CD4-positive, alpha-beta memory T cell (primary cell): ENCODE data around the gene ANKS3. TPM values are rescaled to one million over a fixed set of nuclear protein-coding genes. Genes with fewer than 3 reads are reported as not detected.

Experiments used
- CTCF ChIA-PET: fragments of 350-600 bp; sonication (Branson Sonifier 250); formaldehyde crosslinking; loops from one replicate; lab custom pipeline; 2021; ENCODE audit warnings: inconsistent platforms; ENCODE audit not compliant: partially characterized antibody; lab: Charles Lee
- POLR2A ChIA-PET: fragments of 350-600 bp; sonication (Branson Sonifier 250); formaldehyde crosslinking; loops from one replicate; lab custom pipeline; 2021; ENCODE audit not compliant: partially characterized antibody; lab: Charles Lee
- DNase-seq, 5 donors: peaks; one replicate each; pipeline versions ENCODE4 v3.0.0 to v3.0.0-alpha.2; 2020 to 2022; ENCODE audit warnings: mixed read lengths in 1 of 5
- H3K27ac ChIP-seq: one replicate; pipeline ENCODE4 v1.7.0; 2013; ENCODE audit warnings: low read depth, low read length
- H3K27me3 ChIP-seq: 2 replicates; pipeline ENCODE4 v1.7.0; 2013; ENCODE audit warnings: mild to moderate bottlenecking, low read length, moderate library complexity; ENCODE audit not compliant: insufficient read depth
- H3K36me3 ChIP-seq: 2 replicates; pipeline ENCODE4 v1.7.0; 2013; ENCODE audit warnings: mild to moderate bottlenecking, low read length, moderate library complexity; ENCODE audit not compliant: insufficient read depth
- H3K4me1 ChIP-seq: 2 replicates; pipeline ENCODE4 v1.7.0; 2013; ENCODE audit warnings: mild to moderate bottlenecking, low read length, moderate library complexity; ENCODE audit not compliant: insufficient read depth
- H3K4me3 ChIP-seq, 2 donors: one replicate each; pipeline ENCODE4 v1.7.0; 2013; ENCODE audit warnings: low read length in 2 of 2, mild to moderate bottlenecking in 1 of 2
- H3K9me3 ChIP-seq, 2 donors: one replicate each; pipeline ENCODE4 v1.7.0; 2013; ENCODE audit warnings: low read length in 2 of 2, control low read depth in 1 of 2; ENCODE audit not compliant: control insufficient read depth in 1 of 2
- H3K27ac Mint-ChIP-seq, 7 donors: one replicate each; pipeline ENCODE4 v1.8.0; 2020 to 2021; ENCODE audit warnings: mixed read lengths in 7 of 7, mild to moderate bottlenecking in 6 of 7, inconsistent platforms in 3 of 7, moderate library complexity in 3 of 7
- H3K27me3 Mint-ChIP-seq, 2 donors: one replicate each; pipeline ENCODE4 v1.8.0; 2020 to 2021; ENCODE audit warnings: mixed read lengths in 2 of 2
- H3K36me3 Mint-ChIP-seq, 2 donors: one replicate each; pipeline ENCODE4 v1.8.0; 2020 to 2021; ENCODE audit warnings: mixed read lengths in 2 of 2, inconsistent platforms in 1 of 2, mild to moderate bottlenecking in 1 of 2
- H3K4me1 Mint-ChIP-seq, 4 donors: one replicate each; pipeline ENCODE4 v1.8.0; 2020 to 2021; ENCODE audit warnings: mixed read lengths in 4 of 4, mild to moderate bottlenecking in 1 of 4
- H3K4me3 Mint-ChIP-seq, 8 donors: one replicate each; pipeline ENCODE4 v1.8.0; 2020 to 2021; ENCODE audit warnings: mixed read lengths in 8 of 8, mild to moderate bottlenecking in 7 of 8, moderate library complexity in 6 of 8, inconsistent platforms in 3 of 8
- H3K9me3 Mint-ChIP-seq, 8 donors: one replicate each; pipeline ENCODE4 v1.8.0; 2020 to 2021; ENCODE audit warnings: mixed read lengths in 8 of 8, mild to moderate bottlenecking in 5 of 8, inconsistent platforms in 3 of 8, moderate library complexity in 1 of 8
- intact Hi-C: fragments of 100-400 bp; cut with micrococcal nuclease; formaldehyde crosslinking; loops from one replicate; pipeline ENCODE4 v1.15.1; 2023
- polyA plus RNA-seq, 2 donors: library from polyadenylated mRNA; unstranded; fragments of 300-500 nt; fragmentation: Illumina TruSeq; gene quantifications; one replicate each; pipeline ENCODE4 v1.2.3, GENCODE V29; 2021
- total RNA-seq, 2 experiments: library from RNA; stranded (reverse); gene quantifications; one replicate each; pipeline ENCODE4 v1.2.3, GENCODE V29; 2021

The ANKS3 gene
- total and polyA plus RNA-seq, 4 experiments from 2014 or later, result 0.91 to 33.9 (median 17.1) TPM

DNA sequence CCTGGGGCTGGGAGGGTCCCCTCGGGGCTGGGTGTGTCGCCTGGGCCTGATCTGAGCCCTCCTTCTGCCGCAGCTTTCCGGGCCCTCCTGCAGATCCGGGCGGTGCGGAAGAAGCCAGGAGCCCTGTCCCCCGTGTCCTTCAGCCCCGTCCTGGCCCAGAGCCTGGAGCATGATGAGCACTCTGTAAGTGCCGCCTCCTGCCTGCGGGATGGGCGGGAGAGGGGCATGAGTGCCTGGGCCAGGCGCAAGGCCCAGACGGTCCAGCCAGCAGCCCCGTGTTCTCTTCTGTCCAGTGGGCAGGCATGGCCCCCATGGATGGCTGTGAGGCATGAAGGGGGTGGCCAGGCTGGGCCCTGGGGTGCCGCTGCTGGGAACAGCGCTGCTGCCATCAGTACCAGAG is 56.7 kb downstream of the ANKS3 start:
- ChIA-PET CTCF (interaction anchor here (2.3 kb wide), 1 partner anchor 28 kb away, joined by 7 read pairs; no protein-coding TSS in a partner anchor), POLR2A (interaction anchor here (0.6 to 3.1 kb wide), 5 partner anchors 13 to 200 kb away, joined by 3 to 33 read pairs (median 4); partner anchors contain the start of genes ANKS3, DNAAF8 and NUDT16L1)
- H3K27ac ChIP-seq, result no peak overlapping the region
- intact Hi-C loops, result loop anchor here (2.0 kb wide), 1 partner anchor 15 kb away; the partner anchor contains the start of gene NUDT16L1
- Mint-ChIP-seq H3K36me3 (peaks cover 4 to 24% of the 10 kb centered on the region in 2 donors), H3K4me1 (peaks cover 15 to 29% (median 23%) of the 10 kb centered on the region in 4 donors), H3K4me3 (peak overlapping the region in 1 of 8 donors; percentile 24), H3K9me3 (no peaks in the 10 kb centered on the region), H3K27me3 (no peaks in the 10 kb centered on the region), H3K27ac (peak overlapping the region in 3 of 7 donors; percentile 97 to 99 (median 98))
- no peaks in the 10 kb centered on the region for H3K9me3 ChIP-seq
- no peak for DNase-seq
- no peaks in the 10 kb centered on the region for H3K36me3 ChIP-seq
- H3K4me3 ChIP-seq, result no peak overlapping the region
- peaks cover 23% of the 10 kb centered on the region for H3K4me1 ChIP-seq
- H3K27me3 ChIP-seq, result no peaks in the 10 kb centered on the region

DNA sequence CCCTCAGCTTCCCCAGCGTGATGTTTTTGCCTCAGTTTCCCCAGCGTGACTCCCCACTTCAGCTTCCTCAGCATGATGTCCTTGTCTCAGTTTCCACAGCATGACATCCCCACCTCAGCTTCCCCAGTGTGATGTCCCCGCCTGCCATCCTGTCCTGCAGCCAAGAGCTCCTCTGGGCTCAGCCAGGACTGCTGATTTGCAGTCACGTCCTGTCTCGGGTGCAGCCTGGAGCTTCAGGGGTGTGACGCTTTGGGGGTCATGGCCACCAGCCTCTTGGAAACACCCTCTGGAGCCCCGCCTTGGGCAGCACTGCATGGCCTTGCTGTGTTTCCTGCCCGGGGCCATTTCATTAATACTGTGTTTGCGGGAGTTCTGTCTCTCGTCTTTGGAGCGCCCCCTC is 57.2 kb downstream of the ANKS3 start:
- Mint-ChIP-seq H3K27ac (peak overlapping the region; percentile 95 to 99 (median 98)), H3K4me1 (peaks cover 15 to 29% (median 23%) of the 10 kb centered on the region in 4 donors), H3K27me3 (no peaks in the 10 kb centered on the region), H3K36me3 (peaks cover 4 to 23% of the 10 kb centered on the region in 2 donors), H3K4me3 (peak overlapping the region; percentile 31 to 87 (median 76)), H3K9me3 (no peaks in the 10 kb centered on the region)
- ChIA-PET CTCF (interaction anchor here (2.3 kb wide), 1 partner anchor 27 kb away, joined by 7 read pairs; no protein-coding TSS in a partner anchor), POLR2A (interaction anchor here (0.6 to 3.1 kb wide), 6 partner anchors 12 to 200 kb away, joined by 3 to 33 read pairs (median 4); partner anchors contain the start of genes ANKS3, DNAAF8 and NUDT16L1)
- H3K36me3 ChIP-seq, result no peaks in the 10 kb centered on the region
- H3K27ac ChIP-seq, result peak overlapping the region; percentile 65
- H3K4me3 ChIP-seq, result no peak overlapping the region
- no peaks in the 10 kb centered on the region for H3K9me3 ChIP-seq
- intact Hi-C loops, result loop anchor here (1.0 to 2.0 kb wide), 3 partner anchors 13 to 53 kb away; partner anchors contain the start of genes MGRN1 and NUDT16L1
- peaks cover 23% of the 10 kb centered on the region for H3K4me1 ChIP-seq
- H3K27me3 ChIP-seq, result no peaks in the 10 kb centered on the region
- DNase-seq, result no peak

DNA sequence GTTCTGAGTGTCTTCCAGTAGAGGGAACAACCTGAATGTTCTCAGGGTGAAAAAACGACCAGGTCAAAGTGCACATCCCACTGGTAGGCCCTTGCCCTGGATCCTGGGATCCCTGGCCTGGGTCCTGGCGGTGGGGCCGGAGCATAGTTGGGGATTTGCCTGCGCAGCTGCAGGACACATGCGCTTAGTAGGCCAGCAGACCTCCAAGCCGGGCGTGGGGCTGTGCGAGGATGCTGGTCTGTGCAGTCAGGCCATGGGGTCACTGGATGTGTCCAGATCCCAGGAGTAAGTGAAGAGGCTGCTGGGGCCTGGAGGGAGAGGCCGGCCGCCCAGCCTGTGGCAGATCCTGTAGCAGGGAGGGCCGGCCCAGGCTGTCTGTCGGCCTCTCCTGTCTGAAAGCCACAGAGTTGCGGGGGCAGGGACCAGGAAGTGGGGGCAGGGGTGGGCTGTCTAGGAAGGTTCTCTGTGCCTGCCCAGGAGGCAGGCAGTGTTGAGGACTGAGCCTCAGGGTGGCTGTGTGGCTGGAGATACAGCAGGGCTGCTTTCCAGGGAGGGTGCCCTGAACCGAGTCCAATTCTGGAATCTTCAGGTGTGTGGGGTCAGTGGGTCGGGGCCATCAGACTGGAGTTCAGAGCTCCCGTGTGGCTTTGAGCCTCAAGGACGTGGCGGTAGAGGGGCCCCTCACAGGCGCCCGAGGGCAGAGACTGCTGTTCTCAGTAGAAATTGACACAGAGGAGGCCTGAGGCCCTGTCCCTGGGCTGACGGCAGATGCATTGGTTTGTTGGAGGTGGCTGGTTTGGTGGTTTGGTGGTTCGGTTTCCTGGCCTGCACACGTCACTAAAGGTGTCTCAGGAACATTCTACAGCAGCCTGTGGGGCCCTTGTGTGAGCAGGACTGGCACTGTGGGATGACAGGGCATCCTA is 57.9 kb downstream of the ANKS3 start:
- ChIA-PET CTCF (interaction anchor here (1.0 to 2.3 kb wide), 2 partner anchors 26 to 42 kb away, joined by 3 to 7 read pairs; no protein-coding TSS in a partner anchor), POLR2A (interaction anchor here (1.0 to 3.1 kb wide), 5 partner anchors 11 to 59 kb away, joined by 3 to 33 read pairs (median 4); partner anchors contain the start of genes ANKS3, DNAAF8 and NUDT16L1)
- peaks cover 15 to 29% (median 23%) of the 10 kb centered on the region in 4 donors for H3K4me1 Mint-ChIP-seq
- Histone ChIP-seq H3K9me3 (no peaks in the 10 kb centered on the region), H3K4me3 (no peak overlapping the region), H3K27me3 (no peaks in the 10 kb centered on the region), H3K36me3 (no peaks in the 10 kb centered on the region), H3K4me1 (peaks cover 23% of the 10 kb centered on the region), H3K27ac (peak overlapping the region; percentile 65)
- H3K36me3 Mint-ChIP-seq, result peaks cover 0 to 25% of the 10 kb centered on the region in 2 donors
- intact Hi-C loops, result loop anchor here (1.0 to 2.0 kb wide), 3 partner anchors 12 to 52 kb away; partner anchors contain the start of genes MGRN1 and NUDT16L1
- H3K27ac Mint-ChIP-seq, result peak overlapping the region; percentile 95 to 99 (median 98)
- H3K9me3 Mint-ChIP-seq, result no peaks in the 10 kb centered on the region
- peak overlapping the region; percentile 54 to 87 (median 76) for H3K4me3 Mint-ChIP-seq
- H3K27me3 Mint-ChIP-seq, result no peaks in the 10 kb centered on the region
- peak; percentile 72 to 83 (median 80) for DNase-seq

DNA sequence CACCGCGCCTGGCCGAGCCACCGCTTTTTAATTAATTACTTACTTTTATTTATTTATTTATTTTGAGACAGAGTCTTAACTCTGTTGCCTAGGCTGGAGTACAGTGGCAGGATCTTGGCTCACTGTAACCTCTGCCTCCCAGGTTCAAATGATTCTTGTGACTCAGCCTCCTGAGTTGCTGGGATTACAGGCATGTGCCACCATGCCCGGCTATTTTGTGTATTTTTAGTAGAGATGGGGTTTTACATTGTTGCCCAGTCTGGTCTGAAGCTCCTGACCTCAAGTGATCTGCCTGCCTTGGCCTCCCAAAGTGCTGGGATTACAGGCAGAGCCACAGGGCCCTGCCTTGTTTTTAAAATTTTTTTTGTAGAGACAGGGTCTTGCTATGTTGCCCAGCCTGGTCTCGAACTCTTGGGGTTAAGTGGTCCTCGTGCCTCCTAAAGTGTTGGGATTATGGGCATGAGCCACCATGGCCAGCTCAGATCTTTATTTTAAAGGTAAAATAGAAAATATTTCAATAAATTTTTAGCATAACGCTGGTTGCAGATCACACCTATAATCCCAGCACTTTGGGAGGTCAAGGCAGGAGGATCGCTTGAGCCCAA is 59.0 kb downstream of the ANKS3 start:
- POLR2A ChIA-PET, result interaction anchor here (3.1 kb wide), 1 partner anchor 18 kb away, joined by 33 read pairs; the partner anchor contains the start of gene NUDT16L1

DNA sequence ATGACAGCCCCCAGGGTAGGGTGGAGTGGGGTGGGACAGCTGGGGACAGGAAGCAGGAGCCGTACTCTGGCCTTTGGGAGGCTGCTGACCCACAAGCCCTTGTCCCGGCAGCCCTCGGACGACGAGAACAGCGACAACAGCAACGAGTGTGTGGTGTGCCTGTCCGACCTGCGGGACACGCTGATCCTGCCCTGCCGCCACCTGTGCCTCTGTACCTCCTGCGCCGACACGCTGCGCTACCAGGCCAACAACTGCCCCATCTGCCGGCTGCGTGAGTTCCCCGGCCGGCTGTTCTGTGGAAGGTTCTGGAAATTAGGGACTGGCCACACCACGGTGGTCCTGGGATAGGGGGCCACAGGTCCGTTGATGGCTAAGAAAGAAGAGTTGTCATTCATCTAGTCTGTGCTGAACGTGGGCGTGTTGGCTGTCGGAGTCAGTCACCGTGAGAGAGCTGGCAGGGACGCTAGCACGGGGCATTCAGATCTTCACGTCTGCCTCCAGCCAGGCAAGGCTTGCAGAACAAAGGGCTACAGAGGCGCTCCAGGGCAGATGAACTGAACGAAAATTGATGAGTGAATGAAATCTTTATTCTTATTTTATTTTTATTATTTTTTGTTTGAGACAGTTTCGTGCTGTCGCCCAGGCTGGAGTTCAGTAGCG is 60.6 kb downstream of the ANKS3 start:
- Mint-ChIP-seq H3K4me3 (no peak overlapping the region), H3K9me3 (no peaks in the 10 kb centered on the region), H3K27me3 (no peaks in the 10 kb centered on the region), H3K4me1 (peaks cover 15 to 29% (median 24%) of the 10 kb centered on the region in 4 donors), H3K36me3 (peaks cover 4 to 27% of the 10 kb centered on the region in 2 donors), H3K27ac (peak overlapping the region in 2 of 7 donors; percentile 12 to 78)
- Histone ChIP-seq H3K4me3 (no peak overlapping the region), H3K27ac (no peak overlapping the region), H3K36me3 (peaks cover 5% of the 10 kb centered on the region), H3K27me3 (no peaks in the 10 kb centered on the region), H3K4me1 (peaks cover 23% of the 10 kb centered on the region), H3K9me3 (no peaks in the 10 kb centered on the region)
- no peak for DNase-seq
- intact Hi-C loops, result no loop called here
- POLR2A ChIA-PET, result no interaction called here
- CTCF ChIA-PET, result interaction anchor here (1.1 kb wide), 1 partner anchor 9 kb away, joined by 3 read pairs; no protein-coding TSS in a partner anchor

More for the DNA sequence above, 59.0 kb downstream of the ANKS3 start:
- no peak for DNase-seq
- Mint-ChIP-seq H3K4me3 (peak overlapping the region in 3 of 8 donors; percentile 35 to 87 (median 56)), H3K27me3 (no peaks in the 10 kb centered on the region), H3K9me3 (no peaks in the 10 kb centered on the region), H3K4me1 (peaks cover 15 to 29% (median 23%) of the 10 kb centered on the region in 4 donors), H3K27ac (peak overlapping the region in 5 of 7 donors; percentile 95 to 99 (median 98)), H3K36me3 (peaks cover 0 to 22% of the 10 kb centered on the region in 2 donors)
- H3K27ac ChIP-seq, result no peak overlapping the region
- intact Hi-C loops, result no loop called here
- no peak overlapping the region for H3K4me3 ChIP-seq
- H3K36me3 ChIP-seq, result no peaks in the 10 kb centered on the region
- H3K9me3 ChIP-seq, result no peaks in the 10 kb centered on the region
- CTCF ChIA-PET, result interaction anchor here (1.0 to 2.3 kb wide), 2 partner anchors 25 to 41 kb away, joined by 3 to 7 read pairs; no protein-coding TSS in a partner anchor
- peaks cover 23% of the 10 kb centered on the region for H3K4me1 ChIP-seq
- H3K27me3 ChIP-seq, result no peaks in the 10 kb centered on the region

DNA sequence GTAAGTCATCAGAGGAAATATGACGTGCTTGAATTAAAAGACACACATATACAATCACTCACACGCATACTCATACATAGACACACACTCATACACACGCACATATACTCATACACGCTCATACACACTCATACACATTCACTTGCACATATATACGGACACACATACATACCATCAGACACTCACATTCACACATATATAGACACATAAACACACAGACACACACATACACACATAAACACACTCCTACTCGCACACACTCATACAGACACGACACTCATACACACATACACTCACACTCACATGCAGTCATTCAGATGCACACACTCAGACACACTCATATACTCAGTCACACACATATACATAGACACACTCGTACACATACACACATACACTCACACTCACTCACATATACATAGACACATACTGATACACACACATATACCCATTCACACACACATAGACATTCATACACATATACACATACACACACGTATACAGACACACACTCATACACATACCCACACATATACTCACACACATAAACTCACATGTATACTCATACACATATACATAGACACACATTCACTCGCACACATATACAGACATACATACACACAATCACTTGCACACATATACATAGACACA is 65.6 kb downstream of the ANKS3 start:
- ChIA-PET CTCF (interaction anchor here (1.8 kb wide), 1 partner anchor 44 kb away, joined by 5 read pairs; the partner anchor contains the start of gene MGRN1), POLR2A (no interaction called here)
- Histone ChIP-seq H3K4me1 (peaks cover 31% of the 10 kb centered on the region), H3K27me3 (no peaks in the 10 kb centered on the region), H3K36me3 (peaks cover 10% of the 10 kb centered on the region), H3K4me3 (no peak overlapping the region), H3K9me3 (no peaks in the 10 kb centered on the region), H3K27ac (no peak overlapping the region)
- H3K36me3 Mint-ChIP-seq, result peaks cover 4 to 30% of the 10 kb centered on the region in 2 donors
- no peaks in the 10 kb centered on the region for H3K9me3 Mint-ChIP-seq
- intact Hi-C loops, result no loop called here
- peaks cover 13 to 39% (median 21%) of the 10 kb centered on the region in 4 donors for H3K4me1 Mint-ChIP-seq
- no peak for DNase-seq
- H3K4me3 Mint-ChIP-seq, result no peak overlapping the region
- H3K27ac Mint-ChIP-seq, result no peak overlapping the region
- H3K27me3 Mint-ChIP-seq, result no peaks in the 10 kb centered on the region
